ENCODE data around the gene CCDC50.

CCDC50 gene

GRCh38 chr3:191316876-191317603 is 12.2 kb upstream of the CCDC50 start:
- DNase-seq (ENCODE audit: low read depth), result no peak

- DNase-seq (ENCODE audit: low read depth), result no peak
Observed at GRCh38 chr3:191320316-191320715, 8.9 kb upstream of the CCDC50 start.

- no peak for DNase-seq (ENCODE audit: low read depth)
Observed at GRCh38 chr3:191321019-191321767, 8.0 kb upstream of the CCDC50 start.

- no peak for DNase-seq (ENCODE audit: low read depth)
Observed at GRCh38 chr3:191324936-191325335, 4.3 kb upstream of the CCDC50 start.

- DNase-seq (ENCODE audit: low read depth), result no peak
Observed at GRCh38 chr3:191327526-191327925, 1.7 kb upstream of the CCDC50 start.

- DNase-seq (ENCODE audit: low read depth), result no peak
Observed at GRCh38 chr3:191328383-191328961, 722 bp upstream of the CCDC50 start.

- no peak for DNase-seq (ENCODE audit: low read depth)
Observed at GRCh38 chr3:191329654-191330529, 698 bp downstream of the CCDC50 start, which contains the start of gene UTS2B. Gene UTS2B, minus strand, starts transcription at chr3:191330526. Its CDS starts 48,337 bp downstream, at chr3:191282189.

GRCh38 chr3:191330530-191331048 is 1.4 kb downstream of the CCDC50 start:
- no peak for DNase-seq (ENCODE audit: low read depth)

- DNase-seq (ENCODE audit: low read depth), result no peak
Observed at GRCh38 chr3:191331388-191331787, 2.2 kb downstream of the CCDC50 start.

- DNase-seq (ENCODE audit: low read depth), result no peak
Observed at GRCh38 chr3:191333298-191333880, 4.2 kb downstream of the CCDC50 start.

GRCh38 chr3:191334346-191334893 is 5.2 kb downstream of the CCDC50 start:
- DNase-seq (ENCODE audit: low read depth), result no peak

- DNase-seq (ENCODE audit: low read depth), result no peak
Observed at GRCh38 chr3:191336833-191337232, 7.6 kb downstream of the CCDC50 start.

- DNase-seq (ENCODE audit: low read depth), result no peak
Observed at GRCh38 chr3:191338177-191338488, 8.9 kb downstream of the CCDC50 start.

- DNase-seq (ENCODE audit: low read depth), result no peak
Observed at GRCh38 chr3:191339316-191339917, 10.2 kb downstream of the CCDC50 start.

GRCh38 chr3:191340351-191340750 is 11.2 kb downstream of the CCDC50 start:
- DNase-seq (ENCODE audit: low read depth), result no peak

GRCh38 chr3:191340966-191341365 is 11.8 kb downstream of the CCDC50 start:
- DNase-seq (ENCODE audit: low read depth), result no peak

- DNase-seq (ENCODE audit: low read depth), result no peak
Observed at GRCh38 chr3:191342006-191342405, 12.8 kb downstream of the CCDC50 start.

GRCh38 chr3:191342411-191342810 is 13.2 kb downstream of the CCDC50 start:
- DNase-seq (ENCODE audit: low read depth), result no peak

- DNase-seq (ENCODE audit: low read depth), result no peak
Observed at GRCh38 chr3:191343115-191343514, 13.9 kb downstream of the CCDC50 start.

GRCh38 chr3:191343913-191344312 is 14.7 kb downstream of the CCDC50 start:
- DNase-seq (ENCODE audit: low read depth), result no peak

- no peak for DNase-seq (ENCODE audit: low read depth)
Observed at GRCh38 chr3:191345334-191345733, 16.1 kb downstream of the CCDC50 start.
